ENCODE results near the gene LGALS9.
"Not testable (repeated sequence)": the region's sequence is repeated elsewhere in the genome, so short reads cannot be mapped to it uniquely, and the experiment has no call there.

GRCh38 chr17:27656620-27657019 is 25.6 kb downstream of the LGALS9 start:
- not testable (repeated sequence) for TF ChIP-seq CTCF, POLR2A (IDR thresholded peaks at IDR 0.05)

Measured in body of pancreas (tissue), 4 donors.